Measurements from ENCODE around the gene POLR2E. TPM values are rescaled to one million over a fixed set of nuclear protein-coding genes. Genes with fewer than 3 reads are reported as not detected.

Gene POLR2E
- polyA plus RNA-seq, 1 donor from 2014 or later: 172 TPM

- H3K4me3 ChIP-seq (ENCODE audit: low read length): no peak overlapping the region
- H4K20me1 ChIP-seq (ENCODE audit: insufficient read depth): no peaks in the 10 kb centered on the region
- TF ChIP-seq SMC3 (conservative IDR thresholded peaks at IDR 0.05; ENCODE audit: poor library complexity) (no peak), MXI1 (conservative IDR thresholded peaks at IDR 0.05; ENCODE audit: poor library complexity, severe bottlenecking) (no peak), EZH2 (IDR thresholded peaks at IDR 0.05; ENCODE audit: borderline replicate concordance, insufficient read depth, low read length, poor library complexity, severe bottlenecking) (no peak), TAF1 (IDR thresholded peaks at IDR 0.05; ENCODE audit: low read depth) (no peak), REST (IDR thresholded peaks at IDR 0.05; ENCODE audit: borderline replicate concordance) (no peak), RAD21 (conservative IDR thresholded peaks at IDR 0.05) (no peak)
- H3F3A ChIP-seq (ENCODE audit: insufficient read depth, low read length, poor library complexity, severe bottlenecking): no peaks in the 10 kb centered on the region
- no peak overlapping the region for H2AFZ ChIP-seq (ENCODE audit: low read depth, low read length)
- H3K4me2 ChIP-seq (ENCODE audit: low read length): no peak overlapping the region
- no peak overlapping the region for H3K9ac ChIP-seq (ENCODE audit: low read length)
- H3K79me2 ChIP-seq (replicated peaks; ENCODE audit: insufficient read depth, low read length): peaks cover 4% of the 10 kb centered on the region
- H3K9me2 ChIP-seq (ENCODE audit: insufficient read depth, low read length): no peaks in the 10 kb centered on the region
- no peak overlapping the region for H3K27ac ChIP-seq (ENCODE audit: low read length)
- H3K27me3 ChIP-seq (ENCODE audit: insufficient read depth, low read depth, low read length): no peaks in the 10 kb centered on the region
- H3K36me3 ChIP-seq (ENCODE audit: insufficient read depth, low read length): no peaks in the 10 kb centered on the region
- no peaks in the 10 kb centered on the region for H3K9me3 ChIP-seq (ENCODE audit: low read length)
Observed at GRCh38 chr19:1102407-1103131, 7.4 kb upstream of the POLR2E start.

- H3F3A ChIP-seq (ENCODE audit: insufficient read depth, low read length, poor library complexity, severe bottlenecking): no peaks in the 10 kb centered on the region
- no peak overlapping the region for H3K27ac ChIP-seq (ENCODE audit: low read length)
- TF ChIP-seq EP300 (conservative IDR thresholded peaks at IDR 0.05; ENCODE audit: poor library complexity, severe bottlenecking) (no peak), RAD21 (conservative IDR thresholded peaks at IDR 0.05) (no peak), TAF1 (IDR thresholded peaks at IDR 0.05; ENCODE audit: low read depth) (no peak), POLR2AphosphoS5 (IDR thresholded peaks at IDR 0.05) (no peak), REST (IDR thresholded peaks at IDR 0.05; ENCODE audit: borderline replicate concordance) (no peak), EZH2 (IDR thresholded peaks at IDR 0.05; ENCODE audit: borderline replicate concordance, insufficient read depth, low read length, poor library complexity, severe bottlenecking) (no peak), MXI1 (conservative IDR thresholded peaks at IDR 0.05; ENCODE audit: poor library complexity, severe bottlenecking) (no peak), CTCF (IDR thresholded peaks at IDR 0.05; ENCODE audit: poor library complexity, severe bottlenecking) (no peak), SMC3 (conservative IDR thresholded peaks at IDR 0.05; ENCODE audit: poor library complexity) (no peak)
Observed at GRCh38 chr19:1101337-1101698, 6.1 kb upstream of the POLR2E start.

More at GRCh38 chr19:1101337-1101698, 6.1 kb upstream of the POLR2E start:
- Histone ChIP-seq H3K9me2 (ENCODE audit: insufficient read depth, low read length) (no peaks in the 10 kb centered on the region), H3K9me3 (ENCODE audit: low read length) (no peaks in the 10 kb centered on the region), H3K27me3 (ENCODE audit: insufficient read depth, low read depth, low read length) (no peaks in the 10 kb centered on the region), H3K4me2 (ENCODE audit: low read length) (no peak overlapping the region), H3K9ac (ENCODE audit: low read length) (no peak overlapping the region), H3K36me3 (ENCODE audit: insufficient read depth, low read length) (no peaks in the 10 kb centered on the region), H3K79me2 (replicated peaks; ENCODE audit: insufficient read depth, low read length) (peaks cover 4% of the 10 kb centered on the region), H4K20me1 (ENCODE audit: insufficient read depth) (no peaks in the 10 kb centered on the region), H3K4me3 (ENCODE audit: low read length) (no peak overlapping the region), H2AFZ (ENCODE audit: low read depth, low read length) (no peak overlapping the region)
